Measurements from ENCODE around the gene TOX2.

Gene TOX2

GRCh38 chr20:44081888-44082287, 167.2 kb downstream of the TOX2 start:
- FAIRE-seq: no peak

GRCh38 chr20:44083220-44083933, 168.7 kb downstream of the TOX2 start:
- FAIRE-seq: no peak

- FAIRE-seq: no peak
These were observed 169.8 kb downstream of the TOX2 start for GRCh38 chr20:44084439-44084838.

- no peak for FAIRE-seq
These were observed 170.2 kb downstream of the TOX2 start for GRCh38 chr20:44084891-44085290.

GRCh38 chr20:44085616-44086434, 171.2 kb downstream of the TOX2 start:
- FAIRE-seq: no peak

- no peak for FAIRE-seq
These were observed 172.6 kb downstream of the TOX2 start for GRCh38 chr20:44087051-44087856.

GRCh38 chr20:44087857-44088120, 173.1 kb downstream of the TOX2 start:
- FAIRE-seq: no peak

- FAIRE-seq: no peak
These were observed 175.5 kb downstream of the TOX2 start for GRCh38 chr20:44089987-44090674.

- FAIRE-seq: no peak
These were observed 176.4 kb downstream of the TOX2 start for GRCh38 chr20:44091026-44091425.

- FAIRE-seq: no peak
These were observed 178.0 kb downstream of the TOX2 start for GRCh38 chr20:44092551-44093248.

- FAIRE-seq: no peak
These were observed 178.6 kb downstream of the TOX2 start for GRCh38 chr20:44093249-44093582.

GRCh38 chr20:44095831-44096230, 181.2 kb downstream of the TOX2 start:
- FAIRE-seq: no peak

GRCh38 chr20:44097521-44098255, 183.0 kb downstream of the TOX2 start:
- no peak for FAIRE-seq

- FAIRE-seq: no peak
These were observed 183.6 kb downstream of the TOX2 start for GRCh38 chr20:44098256-44098630.

GRCh38 chr20:44098657-44099056, 184.0 kb downstream of the TOX2 start:
- FAIRE-seq: no peak

- no peak for FAIRE-seq
These were observed 185.2 kb downstream of the TOX2 start for GRCh38 chr20:44099832-44100231.

GRCh38 chr20:44102582-44102981, 187.9 kb downstream of the TOX2 start:
- no peak for FAIRE-seq

GRCh38 chr20:44104798-44105517, 190.3 kb downstream of the TOX2 start:
- no peak for FAIRE-seq

GRCh38 chr20:44106615-44107014, 192.0 kb downstream of the TOX2 start:
- FAIRE-seq: no peak

- no peak for FAIRE-seq
These were observed 195.3 kb downstream of the TOX2 start for GRCh38 chr20:44109951-44110361.

Data from G401.6 (cell line).